NCI-H1930 (cell line): ENCODE results near the gene STK26.
A peak's percentile ranks its signal among the peaks of the same experiment; 100 is the strongest.
"Not testable (repeated sequence)": the region's sequence is repeated elsewhere in the genome, so short reads cannot be mapped to it uniquely, and the experiment has no call there.

Source experiments
- DNase-seq, 2 experiments: peaks; one replicate each; lab custom pipeline; 2025; lab: John Stamatoyannopoulos, UW

STK26 gene

GRCh38 chrX:132022967-132023895 lies at the start of gene STK26:
TSS of gene STK26 (plus strand) at chrX:132023302. CDS start at chrX:132023618, 316 bp downstream.
- peak; percentile 58 to 61 for DNase-seq

- DNase-seq: no peak
Observed at GRCh38 chrX:131975851-131976250, 47.3 kb upstream of the STK26 start.

- DNase-seq: no peak
Observed at GRCh38 chrX:131977619-131978018, 45.5 kb upstream of the STK26 start.

- no peak for DNase-seq
Observed at GRCh38 chrX:131979116-131979515, 44.0 kb upstream of the STK26 start.

DNA sequence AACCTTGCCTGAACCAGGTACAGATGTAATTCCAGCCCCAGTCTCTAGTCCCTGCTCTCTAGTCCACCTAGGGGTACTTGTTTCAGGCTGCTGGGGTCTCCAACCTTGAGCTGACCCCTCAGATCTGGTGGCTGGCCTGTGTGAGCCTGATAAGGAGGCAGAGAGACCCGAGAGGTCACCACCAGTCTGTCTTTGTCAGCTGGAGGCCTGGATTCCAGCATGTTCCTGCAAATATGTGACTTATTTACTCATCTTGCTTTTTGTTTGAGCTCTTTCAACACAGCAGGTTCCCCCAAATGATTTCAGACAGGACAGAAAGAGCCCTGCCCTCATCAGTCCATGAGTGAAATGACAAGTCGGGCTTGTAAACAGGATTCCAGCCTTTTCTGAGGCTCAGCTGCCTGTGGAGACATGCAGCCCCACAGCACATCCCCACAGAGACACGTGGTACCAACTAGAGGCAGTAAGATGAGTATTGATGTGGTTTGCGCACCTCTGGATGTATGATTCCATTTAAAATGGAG lies 37.5 kb upstream of the STK26 start:
- DNase-seq: no peak

DNA sequence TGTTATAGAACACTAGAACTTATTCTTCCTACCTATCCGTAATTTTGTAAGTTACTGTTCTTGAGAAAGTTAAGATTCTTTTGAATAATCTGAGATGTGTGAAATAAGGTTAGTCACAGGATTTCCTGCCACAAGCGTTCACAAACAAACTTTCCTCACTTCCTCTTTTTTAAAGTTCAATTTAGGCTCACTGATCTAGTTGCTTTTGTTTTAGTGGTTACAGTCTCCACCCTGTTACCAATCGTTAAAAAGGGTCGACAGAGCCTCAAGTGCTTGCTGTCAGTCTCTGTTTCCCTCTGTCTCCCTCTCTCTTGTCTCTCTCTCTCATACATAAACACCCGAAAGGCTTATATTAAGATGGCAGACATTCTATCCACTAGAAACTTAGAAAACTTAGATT lies 35.9 kb upstream of the STK26 start:
- DNase-seq: no peak

GRCh38 chrX:131988236-131988635 lies 34.9 kb upstream of the STK26 start:
- no peak for DNase-seq

DNA sequence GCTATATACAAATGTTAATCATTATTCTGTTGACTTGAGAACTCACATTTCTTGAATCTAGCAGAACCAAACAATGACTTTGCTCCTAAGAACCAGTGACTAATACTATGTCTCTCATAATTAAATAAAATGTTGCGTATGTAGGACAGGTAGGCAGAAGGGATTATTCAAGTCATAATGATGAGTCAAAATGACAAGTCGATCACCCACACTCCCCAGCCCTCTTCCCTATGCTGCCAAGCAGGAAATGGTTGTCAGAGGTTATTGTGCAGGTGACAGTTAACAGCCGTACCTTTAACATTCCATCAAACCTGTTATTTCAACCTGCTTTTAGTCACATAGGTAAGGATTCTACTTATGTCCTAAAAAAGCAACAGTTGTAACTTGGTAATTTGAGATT lies 22.0 kb upstream of the STK26 start:
- DNase-seq: no peak

GRCh38 chrX:132004728-132005127 lies 18.4 kb upstream of the STK26 start:
- no peak for DNase-seq

DNA sequence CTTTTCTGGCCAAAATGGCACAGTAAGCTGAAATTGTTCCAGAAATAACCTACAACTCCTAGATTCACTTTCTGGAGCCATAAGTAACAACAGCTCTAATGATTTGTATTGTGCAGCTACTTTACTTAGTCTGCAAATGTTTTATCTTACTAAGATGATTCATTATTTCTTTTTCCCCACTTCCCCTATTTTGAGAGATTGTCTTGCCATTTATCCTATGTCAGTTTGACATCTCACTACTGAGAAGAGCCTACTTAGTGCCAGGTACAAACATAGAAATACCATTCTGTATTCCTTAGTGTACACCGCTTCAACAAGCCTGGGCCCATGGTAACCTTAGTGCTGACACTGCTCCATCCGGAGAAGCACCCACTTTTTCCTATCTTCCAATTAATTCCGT lies 13.8 kb upstream of the STK26 start:
- no peak for DNase-seq

- not testable (repeated sequence) for DNase-seq
Observed at GRCh38 chrX:132010213-132010612, 12.9 kb upstream of the STK26 start.

DNA sequence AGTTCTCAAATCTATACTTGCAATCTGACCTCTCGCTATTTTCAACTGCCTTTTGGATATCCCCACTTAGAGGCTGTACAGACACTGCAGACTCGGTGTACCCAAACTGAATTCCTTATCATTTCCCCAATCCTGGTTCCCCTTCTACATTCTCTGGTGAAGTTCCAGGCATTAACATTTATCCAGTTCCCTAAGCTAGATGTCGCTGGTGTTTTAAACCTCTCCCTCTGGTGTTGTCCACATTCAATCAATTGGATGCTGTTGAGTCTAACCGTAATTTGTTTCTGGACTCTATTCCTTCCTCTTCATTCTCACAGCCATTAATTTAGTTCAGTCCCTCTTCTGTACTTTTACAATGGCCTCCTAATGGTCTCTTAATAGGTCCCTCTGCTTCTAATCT lies 7.2 kb upstream of the STK26 start:
- no peak for DNase-seq

DNA sequence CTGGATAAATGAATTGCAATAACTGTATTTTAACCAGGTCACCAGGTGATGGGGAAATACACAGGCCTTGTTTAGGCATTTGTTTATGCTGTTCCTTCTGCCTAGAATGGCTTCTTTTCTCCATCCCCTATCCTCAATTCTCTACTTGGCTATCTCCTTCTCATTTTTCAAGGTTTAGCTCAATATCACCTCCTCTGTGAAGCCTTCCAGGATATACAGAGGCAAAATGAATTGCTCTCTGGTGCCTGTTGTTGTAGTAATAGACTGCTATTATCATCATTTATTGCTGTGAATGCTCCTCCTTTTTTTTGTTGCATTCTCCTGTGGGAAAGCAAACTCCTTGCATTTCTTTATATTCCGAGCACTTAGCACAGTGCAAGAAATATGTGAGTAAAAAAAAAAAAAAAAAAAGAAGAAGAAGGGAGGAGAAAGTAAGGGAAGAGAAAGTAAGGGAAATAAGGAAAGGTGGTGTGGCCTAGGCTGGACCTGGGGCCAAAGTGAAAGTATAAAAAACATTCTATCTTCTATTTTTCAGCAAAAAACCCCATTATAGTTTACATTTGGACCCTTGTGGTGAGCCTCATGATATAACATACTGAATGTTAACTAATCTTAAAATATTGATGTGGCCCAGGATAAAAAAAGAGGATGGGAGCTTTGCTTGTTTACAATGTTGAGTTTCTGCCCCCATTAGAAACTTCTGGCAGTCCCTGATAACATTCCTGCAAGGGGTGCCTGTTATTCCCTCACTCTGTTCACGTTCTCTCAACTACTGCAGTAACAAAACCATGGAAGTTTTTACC lies 6.3 kb upstream of the STK26 start:
- no peak for DNase-seq

- no peak for DNase-seq
Observed at GRCh38 chrX:132017431-132018185, 5.5 kb upstream of the STK26 start.

DNA sequence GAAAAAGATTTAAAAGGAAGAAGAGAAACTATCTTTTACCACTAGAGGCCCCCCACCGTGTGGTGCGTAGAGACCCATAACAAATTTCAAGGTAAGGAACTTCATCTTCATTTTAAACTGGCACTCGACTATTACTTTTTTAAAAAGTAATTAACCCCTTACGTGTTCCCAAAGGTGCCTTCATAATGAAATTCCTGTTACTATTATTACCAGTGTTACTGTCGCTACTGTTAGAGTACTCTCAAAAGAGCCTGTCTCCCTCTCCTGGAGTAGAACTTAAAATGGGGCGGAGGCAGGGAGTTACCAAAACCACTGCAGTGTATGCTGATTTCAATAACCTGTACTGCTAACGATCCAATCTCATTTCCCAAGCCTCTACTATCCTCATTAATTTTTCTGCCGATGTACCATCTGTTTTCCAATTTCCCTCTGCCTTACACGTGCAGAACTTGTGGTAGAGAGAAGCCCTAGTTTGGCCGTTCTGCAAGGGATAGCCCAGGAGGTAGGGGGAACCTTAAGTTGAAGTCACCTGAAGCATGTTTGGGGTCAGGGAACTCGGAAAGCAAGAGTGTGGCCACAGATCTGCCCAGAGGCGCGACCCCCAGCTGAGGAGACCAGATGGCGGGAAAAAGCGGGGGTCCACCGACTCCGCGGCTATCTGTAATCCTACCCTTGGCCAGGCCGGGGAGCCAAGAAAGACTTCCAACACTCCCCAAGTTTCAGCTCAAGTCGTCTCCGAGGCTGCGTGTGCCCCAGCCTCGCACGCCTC lies 720 bp upstream of the STK26 start:
- no peak for DNase-seq

DNA sequence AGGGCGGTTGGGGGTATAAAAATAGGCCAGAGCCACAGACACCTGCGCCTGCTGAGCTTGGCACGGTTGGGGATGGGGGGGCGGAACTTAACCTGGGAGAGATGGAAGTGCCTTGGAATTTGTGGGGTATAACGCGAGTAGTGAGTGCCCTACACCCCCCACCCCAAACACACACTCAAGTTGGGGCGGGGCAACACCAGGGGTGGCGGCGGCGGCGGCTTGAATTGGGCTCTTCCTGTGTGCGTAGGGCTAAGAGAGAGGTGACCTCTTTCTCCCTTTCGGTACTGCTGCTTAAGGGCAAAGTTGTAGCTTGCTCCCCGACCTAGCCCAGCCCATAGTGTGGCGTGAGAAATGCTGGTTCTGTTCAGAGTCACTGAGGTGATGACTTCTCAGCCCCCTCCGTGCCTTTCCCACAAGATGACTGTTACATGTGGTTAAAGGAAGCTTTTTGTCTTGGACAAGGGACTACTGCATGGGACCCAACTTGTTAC lies 839 bp downstream of the STK26 start:
- DNase-seq: peak in 1 of 2 experiments; percentile 6

GRCh38 chrX:132025041-132025440 lies 1.9 kb downstream of the STK26 start:
- DNase-seq: no peak

- DNase-seq: no peak
Observed at GRCh38 chrX:132030264-132030663, 7.2 kb downstream of the STK26 start.

- DNase-seq: no peak
Observed at GRCh38 chrX:132031867-132032266, 8.8 kb downstream of the STK26 start.

- DNase-seq: no peak
Observed at GRCh38 chrX:132033166-132033565, 10.1 kb downstream of the STK26 start.

- DNase-seq: no peak
Observed at GRCh38 chrX:132034648-132035047, 11.5 kb downstream of the STK26 start.
